ENCODE measurements around the gene BBX.
"Not testable (repeated sequence)": the region's sequence is repeated elsewhere in the genome, so short reads cannot be mapped to it uniquely, and the experiment has no call there.

DNA sequence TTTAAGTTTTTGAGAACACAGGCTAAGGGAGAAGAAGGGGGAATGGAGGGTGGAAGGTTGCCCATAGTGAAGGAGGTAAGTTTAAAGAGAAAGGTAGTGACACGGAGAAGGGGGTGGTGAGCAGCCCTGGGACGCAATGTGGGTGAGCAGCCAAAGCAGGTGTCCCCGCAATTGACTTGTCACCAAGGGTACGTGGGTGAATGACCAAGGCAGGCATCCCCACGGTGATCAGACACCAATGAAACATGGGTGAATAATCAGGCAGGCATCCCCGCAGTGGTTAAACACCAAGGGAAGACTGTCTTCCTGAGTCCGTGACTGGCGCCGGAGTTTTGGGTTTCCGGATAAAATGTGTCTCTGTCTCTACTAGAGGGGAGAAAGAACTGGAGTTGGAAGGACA, 48.3 kb downstream of the BBX start:
- TF ChIP-seq ZMAT4 (CRISPR knock-in tag; IDR thresholded peaks at IDR 0.05); ZNF423 (CRISPR knock-in tag; IDR thresholded peaks at IDR 0.05); ESRRA (CRISPR knock-in tag; IDR thresholded peaks at IDR 0.05; ENCODE audit: borderline replicate concordance); NR2C2 (CRISPR knock-in tag; IDR thresholded peaks at IDR 0.05); MAX (CRISPR knock-in tag; IDR thresholded peaks at IDR 0.05); TCF7 (CRISPR knock-in tag; IDR thresholded peaks at IDR 0.05; ENCODE audit: low read depth); ZNF671 (CRISPR knock-in tag; IDR thresholded peaks at IDR 0.05); MYBL2 (CRISPR knock-in tag; IDR thresholded peaks at IDR 0.05); CREB1 (CRISPR knock-in tag; IDR thresholded peaks at IDR 0.05); ZNF281 (CRISPR knock-in tag; IDR thresholded peaks at IDR 0.05); NFYB (CRISPR knock-in tag; conservative IDR thresholded peaks at IDR 0.05; ENCODE audit: low read depth); NR3C1 (CRISPR knock-in tag; conservative IDR thresholded peaks at IDR 0.05; ENCODE audit: low read depth): not testable (repeated sequence)
- TF ChIP-seq, protein P1, sequence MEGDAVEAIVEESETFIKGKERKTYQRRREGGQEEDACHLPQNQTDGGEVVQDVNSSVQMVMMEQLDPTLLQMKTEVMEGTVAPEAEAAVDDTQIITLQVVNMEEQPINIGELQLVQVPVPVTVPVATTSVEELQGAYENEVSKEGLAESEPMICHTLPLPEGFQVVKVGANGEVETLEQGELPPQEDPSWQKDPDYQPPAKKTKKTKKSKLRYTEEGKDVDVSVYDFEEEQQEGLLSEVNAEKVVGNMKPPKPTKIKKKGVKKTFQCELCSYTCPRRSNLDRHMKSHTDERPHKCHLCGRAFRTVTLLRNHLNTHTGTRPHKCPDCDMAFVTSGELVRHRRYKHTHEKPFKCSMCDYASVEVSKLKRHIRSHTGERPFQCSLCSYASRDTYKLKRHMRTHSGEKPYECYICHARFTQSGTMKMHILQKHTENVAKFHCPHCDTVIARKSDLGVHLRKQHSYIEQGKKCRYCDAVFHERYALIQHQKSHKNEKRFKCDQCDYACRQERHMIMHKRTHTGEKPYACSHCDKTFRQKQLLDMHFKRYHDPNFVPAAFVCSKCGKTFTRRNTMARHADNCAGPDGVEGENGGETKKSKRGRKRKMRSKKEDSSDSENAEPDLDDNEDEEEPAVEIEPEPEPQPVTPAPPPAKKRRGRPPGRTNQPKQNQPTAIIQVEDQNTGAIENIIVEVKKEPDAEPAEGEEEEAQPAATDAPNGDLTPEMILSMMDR (IDR thresholded peaks at IDR 0.05) = not testable (repeated sequence)

Measured in WTC11 (cell line).